Vagina (tissue), 2 donors: Measurements from ENCODE around the gene TECTA.

Source experiments
- POLR2A ChIP-seq, 2 donors: fragments of 450-650 bp; IDR thresholded peaks; one replicate each; pipeline ENCODE4 v1.6.1; 2017; ENCODE audit warnings: antibody characterized with exemption in 2 of 2, mild to moderate bottlenecking in 2 of 2, moderate library complexity in 2 of 2
- TF ChIP-seq, protein P1 (sequence below), 3 experiments: fragments of 450-650 bp in 2 of 3; fragments of 200-600 bp in 1 of 3; sonication (generic) in 1 of 3; IDR thresholded peaks; one replicate each; pipeline ENCODE4 v1.5.1; 2017 to 2019; ENCODE audit warnings: antibody characterized with exemption in 3 of 3, mild to moderate bottlenecking in 2 of 3, moderate library complexity in 2 of 3

- no peak for TF ChIP-seq POLR2A (IDR thresholded peaks at IDR 0.05)
- TF ChIP-seq, protein P1, sequence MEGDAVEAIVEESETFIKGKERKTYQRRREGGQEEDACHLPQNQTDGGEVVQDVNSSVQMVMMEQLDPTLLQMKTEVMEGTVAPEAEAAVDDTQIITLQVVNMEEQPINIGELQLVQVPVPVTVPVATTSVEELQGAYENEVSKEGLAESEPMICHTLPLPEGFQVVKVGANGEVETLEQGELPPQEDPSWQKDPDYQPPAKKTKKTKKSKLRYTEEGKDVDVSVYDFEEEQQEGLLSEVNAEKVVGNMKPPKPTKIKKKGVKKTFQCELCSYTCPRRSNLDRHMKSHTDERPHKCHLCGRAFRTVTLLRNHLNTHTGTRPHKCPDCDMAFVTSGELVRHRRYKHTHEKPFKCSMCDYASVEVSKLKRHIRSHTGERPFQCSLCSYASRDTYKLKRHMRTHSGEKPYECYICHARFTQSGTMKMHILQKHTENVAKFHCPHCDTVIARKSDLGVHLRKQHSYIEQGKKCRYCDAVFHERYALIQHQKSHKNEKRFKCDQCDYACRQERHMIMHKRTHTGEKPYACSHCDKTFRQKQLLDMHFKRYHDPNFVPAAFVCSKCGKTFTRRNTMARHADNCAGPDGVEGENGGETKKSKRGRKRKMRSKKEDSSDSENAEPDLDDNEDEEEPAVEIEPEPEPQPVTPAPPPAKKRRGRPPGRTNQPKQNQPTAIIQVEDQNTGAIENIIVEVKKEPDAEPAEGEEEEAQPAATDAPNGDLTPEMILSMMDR (IDR thresholded peaks at IDR 0.05), result no peak
These were observed 39.3 kb downstream of the TECTA start for GRCh38 chr11:121140369-121140768.
